A673 (cell line): ENCODE data around the gene KRT2. TPM values are rescaled to one million over a fixed set of nuclear protein-coding genes. Genes with fewer than 3 reads are reported as not detected.

Source experiments
- BruUV-seq: library from RNA; stranded (reverse); fragments of 400-500 nt; replicated peaks from 2 replicates; lab custom pipeline; 2021; lab: Mats Ljungman, UMichigan
- CTCF ChIA-PET: fragments of 300-600 bp; sonication (Branson Sonifier 250); formaldehyde crosslinking; loops from one replicate; lab custom pipeline; 2022; ENCODE audit warnings: antibody characterized with exemption; lab: Charles Lee
- POLR2A ChIA-PET: fragments of 300-600 bp; sonication (Branson Sonifier 250); formaldehyde crosslinking; loops from one replicate; lab custom pipeline; 2022; ENCODE audit warnings: antibody characterized with exemption; ENCODE audit not compliant: low non-redundant PET; lab: Charles Lee
- DNase-seq: peaks from one replicate; pipeline ENCODE4 v3.0.0-alpha.2; 2015; ENCODE audit warnings: low spot score
- H3K27ac ChIP-seq: fragments of 200-600 bp; sonication (generic); 2 replicates; pipeline ENCODE4 v1.5.1; 2016; ENCODE audit warnings: mixed run types, low read depth, mild to moderate bottlenecking, mixed read lengths, antibody characterized with exemption, low read length; ENCODE audit not compliant: poor library complexity, severe bottlenecking
- H3K27me3 ChIP-seq: fragments of 200-600 bp; sonication (generic); replicated peaks from 2 replicates; pipeline ENCODE4 v1.6.1; 2017; ENCODE audit warnings: mixed run types, low read depth, mild to moderate bottlenecking, mixed read lengths, antibody characterized with exemption, low read length; ENCODE audit not compliant: insufficient read depth, poor library complexity
- H3K36me3 ChIP-seq: fragments of 200-600 bp; sonication (generic); 2 replicates; pipeline ENCODE4 v1.6.1; 2016; ENCODE audit warnings: mixed run types, mild to moderate bottlenecking, mixed read lengths, antibody characterized with exemption, low read length; ENCODE audit not compliant: insufficient read depth, poor library complexity, severe bottlenecking
- H3K4me1 ChIP-seq: fragments of 200-600 bp; sonication (generic); 2 replicates; pipeline ENCODE4 v1.6.1; 2017; ENCODE audit warnings: mixed run types, mild to moderate bottlenecking, mixed read lengths, antibody characterized with exemption, low read length; ENCODE audit not compliant: insufficient read depth, poor library complexity, severe bottlenecking
- H3K4me3 ChIP-seq: fragments of 200-600 bp; sonication (generic); 2 replicates; pipeline ENCODE4 v1.5.1; 2016; ENCODE audit warnings: low read depth, mixed run types, mild to moderate bottlenecking, mixed read lengths, low read length; ENCODE audit not compliant: poor library complexity, severe bottlenecking
- H3K9me3 ChIP-seq: fragments of 200-600 bp; sonication (generic); 2 replicates; pipeline ENCODE4 v1.6.1; 2016; ENCODE audit warnings: mixed run types, low read depth, mild to moderate bottlenecking, mixed read lengths, antibody characterized with exemption, low read length; ENCODE audit not compliant: poor library complexity, severe bottlenecking
- CTCF ChIP-seq: fragments of 300-800, 200-600 bp; sonication (generic); conservative IDR thresholded peaks from 2 replicates; pipeline ENCODE4 v1.5.1; 2017; ENCODE audit warnings: low read depth, mild to moderate bottlenecking, antibody characterized with exemption, low read length, moderate library complexity, mixed read lengths
- EZH2 ChIP-seq: fragments of 200-600 bp; sonication (generic); IDR thresholded peaks from 2 replicates; pipeline ENCODE4 v1.6.1; 2017; ENCODE audit warnings: borderline replicate concordance, low read depth, mild to moderate bottlenecking, mixed read lengths, antibody characterized with exemption, low read length; ENCODE audit not compliant: poor library complexity, severe bottlenecking
- intact Hi-C: fragments of 100-400 bp; cut with micrococcal nuclease; formaldehyde crosslinking; loops from one replicate; pipeline ENCODE4 v1.10.0; 2022; ENCODE audit not compliant: unreplicated experiment
- total RNA-seq: library from RNA; stranded (reverse); gene quantifications from 2 replicates; pipeline ENCODE4 v1.2.3, GENCODE V29; 2021

KRT2 gene
- total RNA-seq, 1 experiment from 2014 or later: not detected

- Histone ChIP-seq H3K27ac (no peak overlapping the region), H3K9me3 (no peaks in the 10 kb centered on the region), H3K36me3 (no peaks in the 10 kb centered on the region), H3K4me3 (no peak overlapping the region), H3K4me1 (no peaks in the 10 kb centered on the region), H3K27me3 (no peaks in the 10 kb centered on the region)
- DNase-seq: no peak
- intact Hi-C loops: no loop called here
- no peak for TF ChIP-seq EZH2
- no peak for TF ChIP-seq CTCF
- CTCF ChIA-PET: interaction anchor here (0.6 kb wide), 1 partner anchor 171 kb away, joined by 3 read pairs; no protein-coding TSS in a partner anchor
- POLR2A ChIA-PET: no interaction called here
- BruUV-seq: no TSS peak
These were observed 47.4 kb upstream of the KRT2 start for GRCh38 chr12:52699373-52699772.

- intact Hi-C loops: no loop called here
- no peaks in the 10 kb centered on the region for H3K4me1 ChIP-seq
- no peak overlapping the region for H3K27ac ChIP-seq
- CTCF ChIA-PET: interaction anchor here (0.6 kb wide), 1 partner anchor 172 kb away, joined by 3 read pairs; no protein-coding TSS in a partner anchor
- no peaks in the 10 kb centered on the region for H3K36me3 ChIP-seq
- no peak for TF ChIP-seq CTCF
- DNase-seq: no peak
- no peaks in the 10 kb centered on the region for H3K9me3 ChIP-seq
- POLR2A ChIA-PET: no interaction called here
- H3K4me3 ChIP-seq: no peak overlapping the region
- no peaks in the 10 kb centered on the region for H3K27me3 ChIP-seq
- no TSS peak for BruUV-seq
These were observed 46.8 kb upstream of the KRT2 start for GRCh38 chr12:52698651-52699340.

- DNase-seq: no peak
- TF ChIP-seq CTCF (no peak; the same call in 1 of the 2 replicates), EZH2 (no peak)
- no TSS peak for BruUV-seq
- intact Hi-C loops: no loop called here
- ChIA-PET POLR2A (no interaction called here), CTCF (no interaction called here)
- Histone ChIP-seq H3K4me3 (no peak overlapping the region), H3K4me1 (no peaks in the 10 kb centered on the region), H3K27me3 (no peaks in the 10 kb centered on the region), H3K36me3 (no peaks in the 10 kb centered on the region), H3K9me3 (no peaks in the 10 kb centered on the region), H3K27ac (no peak overlapping the region)
These were observed 45.1 kb upstream of the KRT2 start for GRCh38 chr12:52697058-52697582.
